ENCODE measurements around the gene IQGAP3.

GRCh38 chr1:156492591-156493080, 79.7 kb downstream of the IQGAP3 start:
- TF ChIP-seq, protein P1, sequence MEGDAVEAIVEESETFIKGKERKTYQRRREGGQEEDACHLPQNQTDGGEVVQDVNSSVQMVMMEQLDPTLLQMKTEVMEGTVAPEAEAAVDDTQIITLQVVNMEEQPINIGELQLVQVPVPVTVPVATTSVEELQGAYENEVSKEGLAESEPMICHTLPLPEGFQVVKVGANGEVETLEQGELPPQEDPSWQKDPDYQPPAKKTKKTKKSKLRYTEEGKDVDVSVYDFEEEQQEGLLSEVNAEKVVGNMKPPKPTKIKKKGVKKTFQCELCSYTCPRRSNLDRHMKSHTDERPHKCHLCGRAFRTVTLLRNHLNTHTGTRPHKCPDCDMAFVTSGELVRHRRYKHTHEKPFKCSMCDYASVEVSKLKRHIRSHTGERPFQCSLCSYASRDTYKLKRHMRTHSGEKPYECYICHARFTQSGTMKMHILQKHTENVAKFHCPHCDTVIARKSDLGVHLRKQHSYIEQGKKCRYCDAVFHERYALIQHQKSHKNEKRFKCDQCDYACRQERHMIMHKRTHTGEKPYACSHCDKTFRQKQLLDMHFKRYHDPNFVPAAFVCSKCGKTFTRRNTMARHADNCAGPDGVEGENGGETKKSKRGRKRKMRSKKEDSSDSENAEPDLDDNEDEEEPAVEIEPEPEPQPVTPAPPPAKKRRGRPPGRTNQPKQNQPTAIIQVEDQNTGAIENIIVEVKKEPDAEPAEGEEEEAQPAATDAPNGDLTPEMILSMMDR (IDR thresholded peaks at IDR 0.05), result no peak
- TF ChIP-seq POLR2AphosphoS5 (IDR thresholded peaks at IDR 0.05; ENCODE audit: low read depth, low read length) (no peak), REST (IDR thresholded peaks at IDR 0.05; ENCODE audit: insufficient read depth in 1 of 2, low read depth in 2 of 2, low read length in 1 of 2) (no peak), TCF7L2 (IDR thresholded peaks at IDR 0.05; ENCODE audit: low read depth, low read length) (no peak)
